Adipocyte (in vitro differentiated cells): ENCODE measurements around the gene AKR1C8.
"Not testable (repeated sequence)": the region's sequence is repeated elsewhere in the genome, so short reads cannot be mapped to it uniquely, and the experiment has no call there.

ENCODE experiments used
- DNase-seq: peaks from one replicate; pipeline ENCODE4 v3.0.0-alpha.2; 2015; ENCODE audit warnings: low read depth
- H3K27me3 ChIP-seq: replicated peaks from 2 replicates; pipeline ENCODE4 v1.7.0; 2013; ENCODE audit warnings: mild to moderate bottlenecking, low read length, moderate library complexity; ENCODE audit not compliant: control insufficient read depth, insufficient read depth
- H3K36me3 ChIP-seq: 2 replicates; pipeline ENCODE4 v1.7.0; 2013; ENCODE audit warnings: low read length, mild to moderate bottlenecking, moderate library complexity; ENCODE audit not compliant: control insufficient read depth, insufficient read depth, severe bottlenecking
- H3K4me1 ChIP-seq: 2 replicates; pipeline ENCODE4 v1.7.0; 2013; ENCODE audit warnings: mild to moderate bottlenecking, low read length, moderate library complexity; ENCODE audit not compliant: control insufficient read depth, insufficient read depth
- H3K4me3 ChIP-seq: 2 replicates; pipeline ENCODE4 v1.7.0; 2013; ENCODE audit warnings: mild to moderate bottlenecking, low read length, moderate library complexity
- H3K9ac ChIP-seq: 2 replicates; pipeline ENCODE4 v1.7.0; 2013; ENCODE audit warnings: mild to moderate bottlenecking, low read length, moderate library complexity
- H3K9me3 ChIP-seq: 2 replicates; pipeline ENCODE4 v1.7.0; 2013; ENCODE audit warnings: mild to moderate bottlenecking, low read length, moderate library complexity; ENCODE audit not compliant: control insufficient read depth

AKR1C8 gene

DNA sequence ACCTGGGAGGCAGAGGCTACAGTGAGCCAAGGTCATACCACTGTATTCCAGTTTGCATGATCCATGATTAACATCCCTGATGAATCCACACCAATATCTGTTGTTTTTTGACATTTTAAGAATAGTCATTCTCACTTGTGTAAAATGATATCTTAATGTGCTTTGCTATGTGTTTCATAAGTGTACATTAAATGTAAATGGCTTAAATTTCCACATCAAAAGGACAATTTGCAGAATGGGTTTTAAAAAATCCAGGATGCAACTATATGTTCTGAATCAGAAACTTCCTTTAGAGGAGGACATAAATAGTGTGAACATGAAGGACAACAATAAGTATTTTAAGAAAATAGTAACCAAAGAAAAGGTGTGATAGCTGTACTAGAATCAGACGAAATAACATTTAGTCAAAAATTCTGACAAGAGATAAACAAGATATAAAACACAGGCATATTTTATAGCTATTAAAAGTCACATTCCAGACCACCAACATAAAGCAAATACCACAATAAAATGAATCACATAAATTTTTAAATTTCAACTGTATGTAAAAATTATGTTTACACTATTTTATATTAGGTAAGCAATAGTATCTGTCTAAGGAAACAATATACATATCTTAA lies 48.4 kb downstream of the AKR1C8 start:
- Histone ChIP-seq H3K4me3 (no peak overlapping the region), H3K27me3 (no peaks in the 10 kb centered on the region), H3K9me3 (peaks cover 17% of the 10 kb centered on the region), H3K4me1 (no peaks in the 10 kb centered on the region), H3K36me3 (no peaks in the 10 kb centered on the region), H3K9ac (no peak overlapping the region)
- DNase-seq: no peak

DNA sequence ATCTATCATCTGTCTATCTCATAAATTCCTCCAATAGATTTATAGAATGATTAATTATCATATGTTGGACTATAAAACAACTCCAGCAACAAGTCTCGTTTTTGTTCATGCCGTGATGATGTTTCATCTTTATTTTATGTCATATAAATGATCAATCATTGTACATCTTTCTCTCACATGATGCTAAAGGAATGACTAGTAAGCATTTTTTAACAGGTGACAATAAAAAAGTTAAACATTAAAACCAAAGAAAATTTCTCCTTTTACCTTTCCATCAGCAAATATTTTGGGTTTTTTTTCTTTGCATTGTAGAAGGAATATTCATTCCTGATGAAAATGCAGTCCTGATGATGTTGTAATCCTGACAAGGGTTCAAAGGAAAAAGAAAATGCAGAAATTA lies 49.4 kb downstream of the AKR1C8 start:
- Histone ChIP-seq H3K9ac (no peak overlapping the region), H3K4me1 (no peaks in the 10 kb centered on the region), H3K27me3 (no peaks in the 10 kb centered on the region), H3K4me3 (no peak overlapping the region), H3K9me3 (peaks cover 17% of the 10 kb centered on the region), H3K36me3 (no peaks in the 10 kb centered on the region)
- no peak for DNase-seq

DNA sequence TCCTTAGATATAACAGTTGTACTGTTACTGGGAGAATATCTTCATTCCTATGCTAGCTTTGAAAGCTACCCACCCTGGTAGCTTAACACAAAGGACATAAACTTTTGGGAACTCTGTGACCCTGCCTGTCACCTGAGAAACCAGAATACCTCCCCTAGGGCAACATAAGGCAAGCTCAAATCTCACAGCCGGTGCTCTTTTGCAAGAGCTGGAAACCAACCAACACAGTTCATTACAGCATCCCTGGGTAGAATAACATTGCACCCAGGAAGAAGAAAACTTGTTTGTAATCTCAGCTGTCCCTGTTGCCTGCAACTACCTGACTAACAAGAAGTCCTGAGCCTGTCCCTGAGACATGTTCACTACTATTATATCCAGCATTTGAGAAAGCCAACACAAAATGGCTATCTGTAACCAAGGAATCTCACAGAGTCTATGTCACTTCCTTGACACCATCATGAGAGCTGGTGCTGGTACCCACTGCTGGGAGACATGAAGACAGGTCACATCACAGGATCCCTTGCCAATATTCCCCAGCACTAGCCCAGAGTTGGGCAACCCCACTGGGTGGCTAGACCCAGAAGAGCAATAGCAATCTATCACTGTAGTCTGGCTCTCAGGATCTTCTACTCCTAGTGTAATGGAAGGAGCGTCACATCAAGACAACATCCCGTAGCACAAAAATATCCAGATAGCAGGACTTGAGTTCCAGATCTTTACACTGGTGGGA lies 59.5 kb downstream of the AKR1C8 start:
- no peak for DNase-seq
- peaks cover 6% of the 10 kb centered on the region for H3K9me3 ChIP-seq
- no peak overlapping the region for H3K4me3 ChIP-seq
- H3K36me3 ChIP-seq: no peaks in the 10 kb centered on the region
- no peaks in the 10 kb centered on the region for H3K27me3 ChIP-seq
- H3K9ac ChIP-seq: no peak overlapping the region
- no peaks in the 10 kb centered on the region for H3K4me1 ChIP-seq

DNA sequence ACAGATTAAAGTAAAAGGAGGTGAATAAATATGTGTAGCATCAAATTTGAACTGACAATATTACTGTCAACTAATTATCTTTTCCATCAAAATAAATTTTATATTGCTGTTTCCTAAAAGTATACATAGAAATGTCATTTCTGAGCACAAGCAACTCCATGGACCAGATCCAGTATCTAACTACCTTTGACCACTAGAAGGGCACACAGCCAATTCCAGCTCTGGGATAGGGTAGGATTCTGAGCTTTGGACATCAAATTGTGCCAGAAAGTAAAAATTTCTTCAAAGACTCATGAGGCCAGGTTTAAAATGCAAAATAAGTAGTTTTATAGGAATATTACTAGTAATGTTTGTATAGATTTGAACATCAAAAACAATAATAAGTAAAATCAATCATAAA lies 61.1 kb downstream of the AKR1C8 start:
- H3K27me3 ChIP-seq: no peaks in the 10 kb centered on the region
- no peaks in the 10 kb centered on the region for H3K4me1 ChIP-seq
- H3K9ac ChIP-seq: no peak overlapping the region
- no peak overlapping the region for H3K4me3 ChIP-seq
- no peak for DNase-seq
- peaks cover 6% of the 10 kb centered on the region for H3K9me3 ChIP-seq
- H3K36me3 ChIP-seq: no peaks in the 10 kb centered on the region

DNA sequence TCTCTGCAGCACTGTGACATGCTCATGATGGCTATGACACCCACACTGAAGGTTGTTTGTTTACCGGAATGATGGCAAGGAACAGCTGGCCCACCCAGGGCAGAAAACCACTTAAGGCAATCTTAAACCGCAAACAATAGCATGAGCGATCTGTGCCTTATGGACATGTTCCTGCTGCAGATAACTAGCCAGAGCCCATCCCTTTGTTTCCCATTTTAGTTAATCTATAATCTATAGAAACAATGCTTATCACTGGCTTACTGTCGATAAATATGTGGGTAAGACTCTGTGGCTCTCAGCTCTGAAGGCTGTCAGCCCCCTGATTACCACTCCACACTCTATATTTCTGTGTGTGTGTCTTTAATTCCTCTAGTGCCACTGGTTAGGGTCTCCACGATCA lies 65.0 kb downstream of the AKR1C8 start:
- H3K36me3 ChIP-seq, H3K4me1 ChIP-seq, H3K9me3 ChIP-seq, H3K4me3 ChIP-seq, H3K27me3 ChIP-seq, DNase-seq, H3K9ac ChIP-seq: not testable (repeated sequence)

DNA sequence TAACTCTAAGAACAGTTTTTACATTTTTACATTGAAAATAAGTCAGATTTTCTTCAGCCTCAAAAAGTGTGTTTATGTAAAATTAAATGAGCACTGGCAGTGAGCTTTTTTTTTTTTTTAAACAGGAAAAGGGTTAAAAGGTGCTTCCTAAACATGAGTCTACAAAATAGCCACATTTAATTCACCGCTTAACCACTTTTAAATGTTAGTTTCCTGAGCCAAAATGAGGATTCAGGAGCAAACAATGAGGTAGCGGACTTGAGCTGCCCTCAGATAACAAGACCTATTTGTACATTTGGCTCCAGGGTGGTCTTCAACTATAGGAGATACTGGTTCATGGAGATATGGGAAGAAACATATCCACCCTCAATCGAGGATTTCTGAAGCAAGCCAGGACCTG lies 67.9 kb downstream of the AKR1C8 start:
- Histone ChIP-seq H3K27me3 (no peaks in the 10 kb centered on the region), H3K4me3 (no peak overlapping the region), H3K36me3 (no peaks in the 10 kb centered on the region), H3K9ac (no peak overlapping the region), H3K9me3 (no peaks in the 10 kb centered on the region), H3K4me1 (no peaks in the 10 kb centered on the region)
- DNase-seq: no peak

DNA sequence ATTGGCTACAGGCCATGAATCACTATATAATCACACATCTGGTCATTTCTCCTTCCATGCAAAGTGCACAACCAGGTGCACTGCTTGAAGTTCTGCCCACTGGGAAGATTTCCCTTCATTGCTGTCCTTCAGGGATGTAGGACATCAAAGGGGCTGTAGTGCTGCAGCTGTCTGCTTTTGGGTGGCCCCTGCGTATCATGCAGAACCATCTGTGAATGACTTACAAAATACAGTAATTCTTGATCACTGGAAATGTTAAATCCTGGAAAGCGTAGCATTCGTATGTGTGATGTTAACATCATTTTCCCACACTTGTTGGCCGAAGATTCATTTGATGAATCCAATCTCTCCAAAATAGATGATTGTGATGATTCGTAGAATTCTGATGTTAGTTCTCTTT lies 68.3 kb downstream of the AKR1C8 start:
- Histone ChIP-seq H3K9me3 (no peaks in the 10 kb centered on the region), H3K36me3 (no peaks in the 10 kb centered on the region), H3K4me3 (no peak overlapping the region), H3K4me1 (no peaks in the 10 kb centered on the region), H3K9ac (no peak overlapping the region), H3K27me3 (no peaks in the 10 kb centered on the region)
- DNase-seq: no peak

DNA sequence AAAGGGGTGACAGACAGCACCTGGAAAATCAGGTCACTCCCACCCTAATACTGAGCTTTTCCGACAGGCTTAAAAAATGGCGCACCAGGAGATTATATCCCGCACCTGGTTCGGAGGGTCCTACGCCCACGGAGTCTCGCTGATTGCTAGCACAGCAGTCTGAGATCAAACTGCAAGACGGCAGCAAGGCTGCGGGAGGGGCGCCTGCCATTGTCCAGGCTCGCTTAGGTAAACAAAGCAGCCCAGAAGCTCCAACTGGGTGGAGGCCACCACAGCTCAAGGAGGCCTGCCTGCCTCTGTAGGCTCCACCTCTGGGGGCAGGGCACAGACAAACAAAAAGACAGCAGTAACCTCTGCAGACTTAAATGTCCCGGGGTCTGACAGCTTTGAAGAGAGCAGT lies 75.1 kb downstream of the AKR1C8 start:
- not testable (repeated sequence) for H3K4me3 ChIP-seq, H3K9me3 ChIP-seq, H3K9ac ChIP-seq, DNase-seq, H3K27me3 ChIP-seq
- H3K36me3 ChIP-seq: peaks cover 43% of the 10 kb centered on the region
- H3K4me1 ChIP-seq: peaks cover 14% of the 10 kb centered on the region

DNA sequence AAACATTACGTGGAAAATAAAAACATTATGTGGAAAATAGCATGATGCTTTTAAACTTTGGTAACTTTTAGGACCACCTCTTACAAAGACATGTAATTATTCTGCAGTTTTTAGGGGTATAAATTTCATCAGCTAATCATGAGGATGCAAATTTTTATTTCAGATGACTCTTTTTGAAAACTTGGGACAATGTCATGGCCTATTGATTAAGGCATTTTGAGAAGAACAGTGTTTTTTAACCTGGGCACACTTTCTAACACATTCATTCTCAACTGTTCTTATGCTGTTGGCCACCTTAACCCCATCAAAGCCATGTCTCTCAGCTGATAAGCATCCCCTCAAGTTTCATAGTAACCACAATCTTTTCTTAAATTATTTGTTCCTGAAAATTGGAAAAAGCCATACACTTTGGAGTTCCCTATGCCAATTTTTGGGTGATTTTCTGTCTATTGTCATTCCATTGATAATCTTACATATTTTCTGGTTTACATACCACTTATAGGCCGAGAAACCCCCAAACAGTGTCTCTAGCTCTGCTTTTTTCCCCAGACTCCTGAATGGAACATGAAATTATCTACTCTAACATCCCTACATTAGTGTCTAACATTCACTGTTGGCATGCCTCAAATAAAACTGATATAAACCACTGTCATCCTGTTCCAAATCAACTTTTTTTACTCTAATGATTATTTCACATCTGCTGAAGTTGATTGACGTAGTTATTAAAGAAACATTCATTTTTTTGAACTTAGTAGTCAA lies 76.1 kb downstream of the AKR1C8 start:
- no peak for DNase-seq
- Histone ChIP-seq H3K27me3 (no peaks in the 10 kb centered on the region), H3K9ac (no peak overlapping the region), H3K4me3 (no peak overlapping the region), H3K9me3 (no peaks in the 10 kb centered on the region), H3K36me3 (peaks cover 54% of the 10 kb centered on the region), H3K4me1 (peaks cover 24% of the 10 kb centered on the region)

DNA sequence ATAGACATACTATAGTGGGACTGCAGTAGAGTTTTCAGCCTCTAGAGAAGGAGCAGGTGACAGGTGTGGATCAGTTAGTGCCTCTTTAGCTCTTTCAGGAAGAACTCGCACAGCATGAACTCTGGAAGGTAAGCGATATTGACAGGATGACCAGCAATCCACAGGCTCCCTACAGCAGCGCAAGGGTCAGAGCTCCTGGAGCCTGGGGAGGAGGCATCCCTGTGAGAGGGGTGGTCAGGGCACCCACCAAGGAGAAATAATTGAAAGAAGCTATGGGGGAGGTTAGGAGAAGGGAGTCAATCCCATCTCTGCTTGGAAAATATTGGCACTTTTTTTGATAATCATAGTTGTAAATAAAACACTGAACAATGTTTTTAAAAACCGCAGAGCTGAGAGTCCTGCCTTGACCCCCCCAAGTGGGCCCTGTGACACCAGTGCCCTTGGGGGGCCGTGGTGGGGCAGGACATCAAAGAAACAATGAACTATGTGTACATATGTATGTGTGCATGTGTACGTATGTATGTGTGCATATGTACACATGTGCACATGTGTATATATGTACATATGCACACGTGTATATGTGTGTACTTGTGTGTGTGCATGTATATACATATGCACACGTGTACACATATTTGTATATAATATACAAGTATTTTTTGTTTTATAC lies 77.0 kb downstream of the AKR1C8 start:
- DNase-seq: no peak
- Histone ChIP-seq H3K4me1 (peaks cover 28% of the 10 kb centered on the region), H3K9ac (no peak overlapping the region), H3K36me3 (peaks cover 62% of the 10 kb centered on the region), H3K27me3 (no peaks in the 10 kb centered on the region), H3K4me3 (no peak overlapping the region), H3K9me3 (no peaks in the 10 kb centered on the region)

DNA sequence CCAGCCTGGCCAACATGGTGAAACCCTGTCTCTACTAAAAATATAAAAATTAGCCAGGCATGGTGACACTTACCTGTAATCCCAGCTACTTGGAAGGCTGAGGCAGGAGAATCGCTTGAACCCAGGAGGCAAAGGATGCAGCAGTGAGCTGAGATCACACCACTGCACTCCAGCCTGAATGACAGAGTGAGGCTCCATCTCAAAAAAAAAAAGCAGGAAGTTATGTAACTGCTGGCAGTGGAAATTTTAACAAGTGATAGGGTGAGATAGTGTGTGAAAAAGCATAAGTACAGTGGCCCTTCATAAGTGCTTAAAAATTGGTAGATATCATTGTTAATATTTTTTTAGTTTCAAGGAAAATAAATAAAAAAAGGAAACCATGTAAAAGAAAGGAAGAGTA lies 78.4 kb downstream of the AKR1C8 start:
- H3K9ac ChIP-seq: no peak overlapping the region
- H3K9me3 ChIP-seq: no peaks in the 10 kb centered on the region
- DNase-seq: no peak
- peaks cover 75% of the 10 kb centered on the region for H3K36me3 ChIP-seq
- H3K27me3 ChIP-seq: no peaks in the 10 kb centered on the region
- H3K4me1 ChIP-seq: peaks cover 28% of the 10 kb centered on the region
- H3K4me3 ChIP-seq: no peak overlapping the region
